Endothelial cell of umbilical vein (primary cell): ENCODE results near the gene DDX51. TPM values are rescaled to one million over a fixed set of nuclear protein-coding genes. Genes with fewer than 3 reads are reported as not detected.

ENCODE experiments used
- BruUV-seq: library from RNA; stranded (reverse); fragments of 400-500 nt; replicated peaks from 2 replicates; lab custom pipeline; 2021; lab: Mats Ljungman, UMichigan
- CTCF ChIA-PET: fragments of 300-600, 350-600 bp; sonication (Branson Sonifier 250); formaldehyde crosslinking; loops from one replicate; lab custom pipeline; 2021; ENCODE audit warnings: antibody characterized with exemption, inconsistent platforms; lab: Charles Lee
- POLR2A ChIA-PET: fragments of 300-600, 350-600 bp; sonication (Branson Sonifier 250); formaldehyde crosslinking; loops from one replicate; lab custom pipeline; 2021; ENCODE audit warnings: antibody characterized with exemption, inconsistent platforms; lab: Charles Lee
- DNase-seq: peaks from one replicate; pipeline ENCODE4 v3.0.0-alpha.2; 2011; ENCODE audit warnings: low read depth, low spot score
- FAIRE-seq: peaks from 2 replicates; lab custom pipeline; 2011; peaks lifted over from hg19 to GRCh38; lab: Jason Lieb, UNC
- H2AFZ ChIP-seq: 2 replicates; pipeline ENCODE4 v1.6.0; 2012; ENCODE audit warnings: low read depth, low read length, control low read depth, inconsistent platforms
- H3K27ac ChIP-seq: 2 replicates; pipeline ENCODE4 v1.5.1; 2011; ENCODE audit warnings: low read depth, mild to moderate bottlenecking, control low read depth, low read length, moderate library complexity; ENCODE audit not compliant: insufficient read depth
- H3K27me3 ChIP-seq, 2 experiments: 2 replicates each; pipeline versions ENCODE4 v1.6.0 to v1.6.1; 2011; ENCODE audit warnings: low read length in 2 of 2, mixed read lengths in 1 of 2; ENCODE audit not compliant: control insufficient read depth in 2 of 2, insufficient read depth in 2 of 2
- H3K36me3 ChIP-seq, 2 experiments: 2 replicates in 1 of 2; 3 replicates in 1 of 2; pipeline ENCODE4 v1.5.1; 2011; ENCODE audit warnings: low read length in 2 of 2, mild to moderate bottlenecking in 1 of 2, moderate library complexity in 1 of 2; ENCODE audit not compliant: control insufficient read depth in 2 of 2, insufficient read depth in 2 of 2; ENCODE audit errors: extremely low read depth in 1 of 2
- H3K4me1 ChIP-seq: 3 replicates; pipeline ENCODE4 v1.5.1; 2011; ENCODE audit warnings: mild to moderate bottlenecking, low read length; ENCODE audit not compliant: control insufficient read depth, insufficient read depth; ENCODE audit errors: extremely low read depth
- H3K4me2 ChIP-seq: 2 replicates; pipeline ENCODE4 v1.6.1; 2011; ENCODE audit warnings: low read length, control low read depth, mixed read lengths; ENCODE audit not compliant: insufficient read depth
- H3K4me3 ChIP-seq, 3 experiments: fragments of 200-600 bp in 1 of 3; sonication (generic), shearing (Covaris generic) in 1 of 3; replicated peaks in 1 of 3; 2 replicates each; pipeline ENCODE4 v1.5.1; 2011 to 2016; ENCODE audit warnings: control low read depth in 3 of 3, low read length in 3 of 3, mild to moderate bottlenecking in 2 of 3, inconsistent platforms in 1 of 3, low read depth in 1 of 3, moderate library complexity in 1 of 3; ENCODE audit not compliant: insufficient read depth in 1 of 3
- H3K79me2 ChIP-seq: 2 replicates; pipeline ENCODE4 v1.6.0; 2012; ENCODE audit warnings: low read length, inconsistent platforms; ENCODE audit not compliant: control insufficient read depth, insufficient read depth
- H3K9ac ChIP-seq: replicated peaks from 2 replicates; pipeline ENCODE3; 2011; ENCODE audit warnings: low read length, control low read depth; ENCODE audit not compliant: insufficient read depth; ENCODE audit errors: extremely low read depth
- H3K9me1 ChIP-seq: replicated peaks from 3 replicates; pipeline ENCODE4 v1.6.0; 2011; ENCODE audit warnings: mild to moderate bottlenecking, low read length; ENCODE audit not compliant: control insufficient read depth, insufficient read depth; ENCODE audit errors: extremely low read depth
- H3K9me3 ChIP-seq: replicated peaks from 2 replicates; pipeline ENCODE4 v1.5.1; 2012; ENCODE audit warnings: low read length, inconsistent platforms; ENCODE audit not compliant: control insufficient read depth, insufficient read depth
- H4K20me1 ChIP-seq: replicated peaks from 2 replicates; pipeline ENCODE3; 2011; ENCODE audit warnings: mild to moderate bottlenecking, low read length; ENCODE audit not compliant: control insufficient read depth, insufficient read depth; ENCODE audit errors: extremely low read depth
- CTCF ChIP-seq, 2 donors: IDR thresholded peaks; 1 replicate in 1 of 2; 2 replicates in 1 of 2; pipeline ENCODE4 v1.5.1; 2011; ENCODE audit warnings: low read length in 2 of 2, mild to moderate bottlenecking in 2 of 2, moderate library complexity in 2 of 2, control low read depth in 1 of 2, inconsistent platforms in 1 of 2, low read depth in 1 of 2; ENCODE audit not compliant: insufficient read depth in 1 of 2; ENCODE audit errors: extremely low read depth in 1 of 2
- EZH2 ChIP-seq: IDR thresholded peaks from 2 replicates; pipeline ENCODE4 v1.6.1; 2012; ENCODE audit warnings: borderline replicate concordance, low read depth, mild to moderate bottlenecking, moderate library complexity, low read length, inconsistent platforms; ENCODE audit not compliant: severe bottlenecking
- FOS ChIP-seq: IDR thresholded peaks from 2 replicates; pipeline ENCODE4 v1.6.1; 2011; ENCODE audit warnings: mild to moderate bottlenecking, low read length, moderate library complexity, borderline replicate concordance; ENCODE audit not compliant: insufficient read depth
- GATA2 ChIP-seq: IDR thresholded peaks from 2 replicates; pipeline ENCODE4 v1.7.0; 2011; ENCODE audit warnings: low read depth, mild to moderate bottlenecking, moderate library complexity, mixed read lengths, low read length; ENCODE audit not compliant: insufficient read length, insufficient read depth
- JUN ChIP-seq: IDR thresholded peaks from 2 replicates; pipeline ENCODE4 v1.6.1; 2011; ENCODE audit warnings: borderline replicate concordance, low read depth; ENCODE audit not compliant: insufficient read length, insufficient read depth
- MAX ChIP-seq: IDR thresholded peaks from 2 replicates; pipeline ENCODE4 v1.6.1; 2011; ENCODE audit not compliant: insufficient read depth, insufficient read length
- MYC ChIP-seq: IDR thresholded peaks from one replicate; pipeline ENCODE4 v1.6.1; 2011; ENCODE audit warnings: mild to moderate bottlenecking, low read depth, low read length
- POLR2A ChIP-seq: IDR thresholded peaks from 2 replicates; pipeline ENCODE4 v1.6.1; 2012; ENCODE audit warnings: low read depth, mild to moderate bottlenecking, control low read depth, low read length
- POLR2AphosphoS5 ChIP-seq: IDR thresholded peaks from 2 replicates; pipeline ENCODE4 v1.6.1; 2012; ENCODE audit warnings: low read depth, mild to moderate bottlenecking, control low read depth, low read length, moderate library complexity; ENCODE audit not compliant: insufficient read depth
- dilution Hi-C: fragments of 300-500 bp; cut with MboI; formaldehyde crosslinking; loops from one replicate; pipeline ENCODE4 v1.15.0; 2019; ENCODE audit warnings: low sequenced_read_pairs; ENCODE audit not compliant: extremely low pct_ligation_motif_present
- intact Hi-C: fragments of 100-400 bp; cut with micrococcal nuclease; formaldehyde crosslinking; loops from one replicate; pipeline ENCODE4 v1.10.0; 2022
- polyA plus RNA-seq, 4 experiments: library from polyadenylated mRNA; depleted of rRNA in 3 of 4; stranded (reverse) in 3 of 4; unstranded in 1 of 4; fragments of >200 nt; gene quantifications; 2 replicates each; pipeline versions ENCODE4 v1.2.1 to v1.2.3, GENCODE V29; 2011 to 2012; ENCODE audit warnings: missing spikeins in 1 of 4
- total RNA-seq: library from RNA; stranded (reverse); gene quantifications from 2 replicates; pipeline ENCODE4 v1.2.3, GENCODE V29; 2021

Gene DDX51
- total and polyA plus RNA-seq, 2 donors (not counting 3 experiments of a cell fraction or from before 2014, with no cell fraction given): 11.4 to 23.5 TPM

- H3K27ac ChIP-seq: no peak overlapping the region
- dilution Hi-C loops: no loop called here
- peaks cover 0 to 25% of the 10 kb centered on the region in 2 experiments for H3K36me3 ChIP-seq
- no peaks in the 10 kb centered on the region for H3K27me3 ChIP-seq
- TF ChIP-seq POLR2A (no peak), CTCF (IDR thresholded peaks at IDR 0.05; ENCODE audit: extremely low read depth in 1 of 2, insufficient read depth in 1 of 2, low read depth in 1 of 2, low read length in 2 of 2) (no peak), MAX (no peak), EZH2 (no peak), POLR2AphosphoS5 (no peak), JUN (no peak), GATA2 (no peak), MYC (no peak), FOS (no peak)
- DNase-seq: no peak
- H3K9me3 ChIP-seq: no peaks in the 10 kb centered on the region
- H3K4me1 ChIP-seq: no peaks in the 10 kb centered on the region
- no peak for FAIRE-seq
- ChIA-PET CTCF (no interaction called here), POLR2A (no interaction called here)
- no peak overlapping the region for H3K4me3 ChIP-seq
- H2AFZ ChIP-seq: no peak overlapping the region
- no peaks in the 10 kb centered on the region for H4K20me1 ChIP-seq
- no peak overlapping the region for H3K9ac ChIP-seq
- intact Hi-C loops: no loop called here
- H3K79me2 ChIP-seq: no peaks in the 10 kb centered on the region
- H3K4me2 ChIP-seq: no peak overlapping the region
- no TSS peak for BruUV-seq
- no peaks in the 10 kb centered on the region for H3K9me1 ChIP-seq
Observed at GRCh38 chr12:132118876-132119275, 25.2 kb downstream of the DDX51 start.
